Gastrocnemius medialis (tissue), 4 donors: ENCODE results near the gene PCK2.

Experiments used
- CTCF ChIP-seq, 5 experiments: fragments of 450-650 bp in 3 of 5; fragments of 200-600 bp in 2 of 5; sonication (generic) in 2 of 5; IDR thresholded peaks in 4 of 5; conservative IDR thresholded peaks in 1 of 5; 1 replicate in 4 of 5; 2 replicates in 1 of 5; pipeline ENCODE4 v1.5.1; 2016 to 2019; ENCODE audit warnings: antibody characterized with exemption in 5 of 5, mild to moderate bottlenecking in 3 of 5, moderate library complexity in 3 of 5
- POLR2A ChIP-seq, 2 donors: fragments of 450-650 bp; IDR thresholded peaks; one replicate each; pipeline ENCODE4 v1.6.1; 2017; ENCODE audit warnings: antibody characterized with exemption in 2 of 2, mild to moderate bottlenecking in 2 of 2, moderate library complexity in 2 of 2

DNA sequence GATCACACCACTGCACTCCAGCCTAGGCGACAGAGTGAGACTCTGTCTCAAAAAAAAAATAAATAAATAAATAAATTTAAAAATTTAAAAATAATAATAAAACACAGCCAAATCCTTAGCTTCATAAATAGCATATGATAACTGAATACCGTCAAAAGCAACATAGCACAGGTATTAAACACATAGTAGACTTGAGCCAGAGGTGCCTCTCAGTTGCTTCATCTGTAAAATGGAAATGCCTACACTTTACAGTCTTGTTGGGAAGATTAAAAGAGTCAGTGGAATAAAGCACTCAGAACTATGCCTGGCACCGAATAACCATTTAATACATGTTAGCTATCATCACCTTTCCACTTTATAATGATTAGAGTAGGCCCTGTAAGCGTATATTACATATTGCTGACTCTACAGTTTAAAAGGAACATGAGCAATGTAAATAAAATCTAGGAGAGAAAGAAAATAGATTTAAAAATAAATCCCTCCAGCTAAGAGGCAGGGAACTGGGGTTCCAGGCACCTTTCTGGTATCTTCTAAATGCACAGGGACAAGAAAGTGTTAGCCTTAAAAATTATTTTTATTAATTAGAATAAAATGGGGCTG, 12.7 kb downstream of the PCK2 start:
- TF ChIP-seq POLR2A (IDR thresholded peaks at IDR 0.05), result no peak
- TF ChIP-seq CTCF (IDR thresholded peaks at IDR 0.05 in 4 of 5, conservative IDR thresholded peaks at IDR 0.05 in 1 of 5), result no peak
